Mesenchymal stem cell (in vitro differentiated cells and primary cell): ENCODE data around the gene SMCO3.
A peak's percentile ranks its signal among the peaks of the same experiment; 100 is the strongest.

Experiments
- DNase-seq: peaks from one replicate; pipeline ENCODE4 v3.0.0-alpha.2; 2013
- H2AFZ ChIP-seq: one replicate; pipeline ENCODE4 v1.6.1; 2013; ENCODE audit warnings: low read depth, mild to moderate bottlenecking, control low read depth, inconsistent platforms, low read length, moderate library complexity
- H2AK5ac ChIP-seq: 2 replicates; pipeline ENCODE4 v1.6.1; 2013; ENCODE audit warnings: low read length, moderate library complexity, mild to moderate bottlenecking, inconsistent platforms; ENCODE audit not compliant: severe bottlenecking
- H2BK120ac ChIP-seq: one replicate; pipeline ENCODE4 v1.6.1; 2013; ENCODE audit warnings: low read depth, mild to moderate bottlenecking, inconsistent platforms, low read length, moderate library complexity
- H2BK12ac ChIP-seq, 2 experiments: one replicate each; pipeline ENCODE4 v1.6.1; 2013; ENCODE audit warnings: inconsistent platforms in 2 of 2, low read length in 2 of 2, mild to moderate bottlenecking in 2 of 2, moderate library complexity in 2 of 2, control low read depth in 1 of 2
- H2BK15ac ChIP-seq: one replicate; pipeline ENCODE4 v1.6.1; 2013; ENCODE audit warnings: mild to moderate bottlenecking, low read depth, inconsistent platforms; ENCODE audit not compliant: poor library complexity, severe bottlenecking
- H2BK5ac ChIP-seq: 2 replicates; pipeline ENCODE4 v1.6.1; 2013; ENCODE audit warnings: low read depth, mild to moderate bottlenecking, low read length, control low read depth, inconsistent platforms; ENCODE audit not compliant: poor library complexity, severe bottlenecking
- H3K14ac ChIP-seq, 2 experiments: one replicate each; pipeline ENCODE4 v1.6.1; 2013; ENCODE audit warnings: inconsistent platforms in 2 of 2, low read length in 2 of 2, control low read depth in 1 of 2, mild to moderate bottlenecking in 1 of 2, moderate library complexity in 1 of 2
- H3K18ac ChIP-seq, 2 experiments: one replicate each; pipeline ENCODE4 v1.6.1; 2013; ENCODE audit warnings: inconsistent platforms in 2 of 2, low read length in 2 of 2, control low read depth in 1 of 2, low read depth in 1 of 2, mild to moderate bottlenecking in 1 of 2
- H3K23ac ChIP-seq, 2 experiments: one replicate each; pipeline ENCODE4 v1.6.1; 2013; ENCODE audit warnings: inconsistent platforms in 2 of 2, low read length in 2 of 2, mild to moderate bottlenecking in 2 of 2, moderate library complexity in 2 of 2, control low read depth in 1 of 2
- H3K27ac ChIP-seq: 2 replicates; pipeline ENCODE4 v1.5.1; 2013; ENCODE audit warnings: mild to moderate bottlenecking, moderate library complexity, low read length, control low read depth, inconsistent platforms; ENCODE audit not compliant: poor library complexity, severe bottlenecking
- H3K27me3 ChIP-seq, 2 experiments: 2 replicates each; pipeline versions ENCODE4 v1.6.1 to v1.7.0; 2013; ENCODE audit warnings: low read length in 2 of 2, mild to moderate bottlenecking in 2 of 2, moderate library complexity in 2 of 2, control low read depth in 1 of 2, inconsistent platforms in 1 of 2; ENCODE audit not compliant: control insufficient read depth in 1 of 2, insufficient read depth in 1 of 2
- H3K36me3 ChIP-seq, 2 experiments: 2 replicates each; pipeline versions ENCODE4 v1.6.1 to v1.7.0; 2013; ENCODE audit warnings: low read length in 2 of 2, control low read depth in 1 of 2, inconsistent platforms in 1 of 2, low read depth in 1 of 2, mild to moderate bottlenecking in 1 of 2; ENCODE audit not compliant: insufficient read depth in 2 of 2, control insufficient read depth in 1 of 2
- H3K4ac ChIP-seq, 2 experiments: one replicate each; pipeline ENCODE4 v1.6.1; 2013; ENCODE audit warnings: inconsistent platforms in 2 of 2, low read length in 2 of 2, mild to moderate bottlenecking in 2 of 2, moderate library complexity in 2 of 2, control low read depth in 1 of 2, low read depth in 1 of 2
- H3K4me1 ChIP-seq: 2 replicates; pipeline ENCODE4 v1.6.1; 2013; ENCODE audit warnings: low read depth, low read length, control low read depth; ENCODE audit not compliant: control insufficient read depth, insufficient read depth
- H3K4me2 ChIP-seq: 2 replicates; pipeline ENCODE4 v1.6.1; 2013; ENCODE audit warnings: low read length, mild to moderate bottlenecking, inconsistent platforms; ENCODE audit not compliant: poor library complexity, severe bottlenecking
- H3K4me3 ChIP-seq, 2 experiments: 2 replicates each; pipeline versions ENCODE4 v1.5.1 to v1.7.0; 2013; ENCODE audit warnings: low read length in 2 of 2, mild to moderate bottlenecking in 2 of 2, control low read depth in 1 of 2, low read depth in 1 of 2; ENCODE audit not compliant: insufficient read depth in 1 of 2
- H3K79me1 ChIP-seq: replicated peaks from 2 replicates; pipeline ENCODE4 v1.6.1; 2013; ENCODE audit warnings: mild to moderate bottlenecking, control low read depth, low read length, inconsistent platforms; ENCODE audit not compliant: poor library complexity, severe bottlenecking
- H3K9ac ChIP-seq: 2 replicates; pipeline ENCODE4 v1.7.0; 2013; ENCODE audit warnings: mild to moderate bottlenecking, low read length, moderate library complexity
- H3K9me3 ChIP-seq: 2 replicates; pipeline ENCODE4 v1.7.0; 2013; ENCODE audit warnings: mild to moderate bottlenecking, low read length; ENCODE audit not compliant: control insufficient read depth
- H4K8ac ChIP-seq: one replicate; pipeline ENCODE4 v1.6.1; 2013; ENCODE audit warnings: inconsistent platforms, mild to moderate bottlenecking, low read length, moderate library complexity
- H4K91ac ChIP-seq: one replicate; pipeline ENCODE4 v1.6.1; 2013; ENCODE audit warnings: mild to moderate bottlenecking, low read length, inconsistent platforms
- WGBS: methylation state at CpG from one replicate; pipeline ENCODE4 v1.1.7; 2013; ENCODE audit warnings: mixed read lengths; 5-methylcytosine and 5-hydroxymethylcytosine counted together

SMCO3 gene

GRCh38 chr12:14770496-14771461, 43.2 kb downstream of the SMCO3 start:
- Histone ChIP-seq H3K36me3 (peaks cover 0 to 17% of the 10 kb centered on the region in 2 experiments), H3K79me1 (peaks cover 4% of the 10 kb centered on the region), H2BK5ac (no peak overlapping the region), H3K4me1 (peaks cover 8% of the 10 kb centered on the region), H3K9ac (peak overlapping the region; percentile 99), H4K91ac (peak overlapping the region; percentile 83), H2BK15ac (peak overlapping the region; percentile 15), H3K27me3 (no peaks in the 10 kb centered on the region), H3K14ac (peak overlapping the region in 1 of 2 experiments; percentile 8), H2AK5ac (no peak overlapping the region), H3K4me2 (peak overlapping the region; percentile 92), H3K27ac (peak overlapping the region; percentile 72), H2BK12ac (no peak overlapping the region), H2AFZ (peak overlapping the region; percentile 79), H2BK120ac (peak overlapping the region; percentile 11), H3K4me3 (peak overlapping the region; percentile 69 to 100), H3K23ac (peak overlapping the region in 1 of 2 experiments; percentile 99), H3K18ac (peak overlapping the region; percentile 62 to 99), H3K4ac (peak overlapping the region; percentile 12 to 39), H4K8ac (no peak overlapping the region), H3K9me3 (no peaks in the 10 kb centered on the region)
- under 1% methylated on average over 55 of the region's 56 CpGs for WGBS
- DNase-seq = peak; percentile 97

- Histone ChIP-seq H3K4me3 (peak overlapping the region; percentile 69 to 100), H3K9ac (peak overlapping the region; percentile 99), H3K14ac (peak overlapping the region in 1 of 2 experiments; percentile 99), H3K79me1 (peaks cover 4% of the 10 kb centered on the region), H3K23ac (peak overlapping the region in 1 of 2 experiments; percentile 99), H2AK5ac (peak overlapping the region; percentile 11), H3K27me3 (no peaks in the 10 kb centered on the region), H2BK15ac (no peak overlapping the region), H4K8ac (peak overlapping the region; percentile 63), H3K27ac (peak overlapping the region; percentile 72), H2AFZ (peak overlapping the region; percentile 79), H2BK120ac (peak overlapping the region; percentile 11), H3K36me3 (peaks cover 0 to 23% of the 10 kb centered on the region in 2 experiments), H3K4me2 (peak overlapping the region; percentile 92), H2BK12ac (peak overlapping the region in 1 of 2 experiments; percentile 71), H3K18ac (peak overlapping the region; percentile 62 to 99), H3K4ac (peak overlapping the region; percentile 12 to 39), H2BK5ac (no peak overlapping the region), H4K91ac (peak overlapping the region; percentile 67), H3K9me3 (no peaks in the 10 kb centered on the region), H3K4me1 (peaks cover 8% of the 10 kb centered on the region)
- WGBS = under 1% methylated on average over 38 of the region's 38 CpGs
- DNase-seq = peak; percentile 83
Measured at GRCh38 chr12:14769969-14770495, 44.0 kb downstream of the SMCO3 start.

GRCh38 chr12:14769466-14769968, 44.5 kb downstream of the SMCO3 start:
- peak overlapping the region; percentile 92 for H3K4me2 ChIP-seq
- H2BK120ac ChIP-seq = no peak overlapping the region
- no peak overlapping the region for H2BK15ac ChIP-seq
- H3K36me3 ChIP-seq = peaks cover 0 to 23% of the 10 kb centered on the region in 2 experiments
- H4K91ac ChIP-seq = no peak overlapping the region
- peak overlapping the region; percentile 45 for H3K27ac ChIP-seq
- H2AK5ac ChIP-seq = peak overlapping the region; percentile 42
- peak overlapping the region; percentile 52 for H4K8ac ChIP-seq
- H3K9me3 ChIP-seq = no peaks in the 10 kb centered on the region
- H3K9ac ChIP-seq = peak overlapping the region; percentile 99
- peaks cover 4% of the 10 kb centered on the region for H3K79me1 ChIP-seq
- H3K14ac ChIP-seq = peak overlapping the region in 1 of 2 experiments; percentile 99
- peak overlapping the region in 1 of 2 experiments; percentile 99 for H3K23ac ChIP-seq
- peak overlapping the region; percentile 3 to 99 for H3K18ac ChIP-seq
- H2BK5ac ChIP-seq = peak overlapping the region; percentile 51
- peak; percentile 45 for DNase-seq
- peak overlapping the region; percentile 79 for H2AFZ ChIP-seq
- H3K4ac ChIP-seq = peak overlapping the region in 1 of 2 experiments; percentile 12
- peak overlapping the region; percentile 69 to 100 for H3K4me3 ChIP-seq
- 10% methylated on average over 25 of the region's 26 CpGs for WGBS
- no peaks in the 10 kb centered on the region for H3K27me3 ChIP-seq
- H3K4me1 ChIP-seq = peaks cover 8% of the 10 kb centered on the region
- H2BK12ac ChIP-seq = peak overlapping the region in 1 of 2 experiments; percentile 71
